Stomach (tissue), 9 donors: ENCODE measurements around the gene TRANK1. TPM values are rescaled to one million over a fixed set of nuclear protein-coding genes. Genes with fewer than 3 reads are reported as not detected.

Experiments used
- DNase-seq, 2 donors: peaks; one replicate each; pipeline versions ENCODE4 v3.0.0 to v3.0.0-alpha.2; 2013 to 2019
- H3K27ac ChIP-seq, 5 donors: fragments of 200-600 bp in 4 of 5; sonication (generic) in 4 of 5; one replicate each; pipeline ENCODE4 v1.5.1; 2013 to 2019; ENCODE audit warnings: mild to moderate bottlenecking in 1 of 5, moderate library complexity in 1 of 5
- H3K27me3 ChIP-seq, 3 donors: fragments of 200-600 bp; sonication (generic); one replicate each; pipeline ENCODE4 v1.5.1; 2017 to 2019; ENCODE audit warnings: mixed run types in 1 of 3
- H3K36me3 ChIP-seq, 4 donors: fragments of 200-600 bp; sonication (generic); 1 replicate in 3 of 4; 2 replicates in 1 of 4; pipeline ENCODE4 v1.5.1; 2016 to 2019
- H3K4me1 ChIP-seq, 4 donors: fragments of 200-600 bp; sonication (generic); one replicate each; pipeline ENCODE4 v1.5.1; 2016 to 2019
- H3K4me3 ChIP-seq, 4 donors: fragments of 200-600 bp; sonication (generic) in 3 of 4; one replicate each; pipeline ENCODE4 v1.5.1; 2016 to 2019; ENCODE audit warnings: mild to moderate bottlenecking in 1 of 4
- H3K9me3 ChIP-seq, 4 donors: fragments of 200-600 bp; sonication (generic); one replicate each; pipeline ENCODE4 v1.5.1; 2016 to 2019
- CTCF ChIP-seq, 7 experiments: fragments of 450-650 bp in 4 of 7; fragments of 200-600 bp in 3 of 7; sonication (generic) in 3 of 7; IDR thresholded peaks; one replicate each; pipeline ENCODE4 v1.5.1; 2016 to 2019; ENCODE audit warnings: antibody characterized with exemption in 7 of 7, control low read depth in 2 of 7, mild to moderate bottlenecking in 1 of 7
- EP300 ChIP-seq: sonication (generic); formaldehyde crosslinking; IDR thresholded peaks from one replicate; pipeline ENCODE4 v1.6.1; 2017; ENCODE audit warnings: antibody characterized with exemption
- POLR2A ChIP-seq, 4 donors: fragments of 450-650 bp; IDR thresholded peaks; one replicate each; pipeline ENCODE4 v1.6.1; 2016; ENCODE audit warnings: antibody characterized with exemption in 4 of 4, control low read depth in 2 of 4, mild to moderate bottlenecking in 1 of 4, moderate library complexity in 1 of 4
- POLR2AphosphoS5 ChIP-seq, 3 donors: sonication (generic); formaldehyde crosslinking; IDR thresholded peaks; one replicate each; pipeline ENCODE4 v1.6.1; 2016; ENCODE audit warnings: antibody characterized with exemption in 3 of 3
- WGBS, 5 donors: extraction: QIAGEN DNeasy Blood & Tissue Kit in 3 of 5; methylation state at CpG; one replicate each; pipeline versions ENCODE4 v1.1.5 to v1.1.7; 2013 to 2018; 5-methylcytosine and 5-hydroxymethylcytosine counted together
- intact Hi-C: fragments of 100-400 bp; cut with DNase I; formaldehyde crosslinking; loops from one replicate; pipeline ENCODE4 v1.15.1; 2023; ENCODE audit warnings: low total_unique reads
- polyA plus RNA-seq, 3 donors: library from polyadenylated mRNA; stranded (reverse); fragments of 200-250 nt; gene quantifications; one replicate each; pipeline ENCODE4 v1.2.3, GENCODE V29; 2013
- total RNA-seq, 5 donors: library from RNA; depleted of rRNA; stranded (reverse); fragments of >200 nt; gene quantifications; one replicate each; pipeline versions ENCODE4 v1.1.0 to v1.2.3, GENCODE V29; 2014 to 2016
- donor health status: healthy with polysubstance abuse.
- donor health status: Bipolar disorder and iron deficiency.
- donor health status: healthy.

TRANK1 gene
- total and polyA plus RNA-seq, 8 donors, result 1.2 to 27.2 (median 6.4) TPM

- H3K27ac ChIP-seq, result no peak overlapping the region
- no peak for TF ChIP-seq EP300
- TF ChIP-seq POLR2AphosphoS5 (IDR thresholded peaks at IDR 0.05), result no peak
- no peak for TF ChIP-seq CTCF (IDR thresholded peaks at IDR 0.05)
- no peak for TF ChIP-seq POLR2A (IDR thresholded peaks at IDR 0.05)
- peaks cover 0 to 14% (median 13%) of the 10 kb centered on the region in 4 donors for H3K9me3 ChIP-seq
- WGBS, 5 donors, result 62 to 70% (median 64%) methylated on average over 3 of the region's 3 CpGs
- no peaks in the 10 kb centered on the region for H3K4me1 ChIP-seq
- H3K27me3 ChIP-seq, result peaks cover 0 to 8% (median 0%) of the 10 kb centered on the region in 3 donors
- DNase-seq, result no peak
- no peaks in the 10 kb centered on the region for H3K36me3 ChIP-seq
- intact Hi-C loops, result no loop called here
- H3K4me3 ChIP-seq, result no peak overlapping the region
These were observed 144.2 kb downstream of the TRANK1 start for GRCh38 chr3:36800533-36801116.

- no peaks in the 10 kb centered on the region for H3K9me3 ChIP-seq
- no peak overlapping the region for H3K4me3 ChIP-seq
- DNase-seq, result no peak
- H3K36me3 ChIP-seq, result no peaks in the 10 kb centered on the region
- intact Hi-C loops, result no loop called here
- H3K4me1 ChIP-seq, result no peaks in the 10 kb centered on the region
- TF ChIP-seq EP300 (no peak), POLR2A (IDR thresholded peaks at IDR 0.05) (no peak), POLR2AphosphoS5 (IDR thresholded peaks at IDR 0.05) (no peak), CTCF (IDR thresholded peaks at IDR 0.05) (no peak)
- no peak overlapping the region for H3K27ac ChIP-seq
- H3K27me3 ChIP-seq, result no peaks in the 10 kb centered on the region
These were observed 148.0 kb downstream of the TRANK1 start for GRCh38 chr3:36796881-36797280.

GRCh38 chr3:36796161-36796560 is 148.7 kb downstream of the TRANK1 start:
- no peaks in the 10 kb centered on the region for H3K27me3 ChIP-seq
- intact Hi-C loops, result no loop called here
- no peaks in the 10 kb centered on the region for H3K4me1 ChIP-seq
- H3K36me3 ChIP-seq, result no peaks in the 10 kb centered on the region
- 59 to 71% (median 65%) methylated on average over 2 of the region's 2 CpGs for WGBS, 5 donors
- no peak for TF ChIP-seq CTCF (IDR thresholded peaks at IDR 0.05)
- TF ChIP-seq POLR2AphosphoS5 (IDR thresholded peaks at IDR 0.05), result no peak
- TF ChIP-seq POLR2A (IDR thresholded peaks at IDR 0.05), result no peak
- TF ChIP-seq EP300, result no peak
- DNase-seq, result peak in 1 of 2 donors; percentile 67
- no peak overlapping the region for H3K27ac ChIP-seq
- H3K4me3 ChIP-seq, result no peak overlapping the region
- no peaks in the 10 kb centered on the region for H3K9me3 ChIP-seq

GRCh38 chr3:36795622-36796021 is 149.2 kb downstream of the TRANK1 start:
- Histone ChIP-seq H3K4me3 (no peak overlapping the region), H3K36me3 (no peaks in the 10 kb centered on the region), H3K9me3 (no peaks in the 10 kb centered on the region), H3K27ac (no peak overlapping the region), H3K4me1 (no peaks in the 10 kb centered on the region), H3K27me3 (no peaks in the 10 kb centered on the region)
- no peak for DNase-seq
- intact Hi-C loops, result no loop called here
- WGBS, 5 donors, result 74 to 93% (median 86%) methylated on average over 1 of the region's 1 CpG
- TF ChIP-seq EP300 (no peak), POLR2AphosphoS5 (IDR thresholded peaks at IDR 0.05) (no peak), CTCF (IDR thresholded peaks at IDR 0.05) (no peak), POLR2A (IDR thresholded peaks at IDR 0.05) (no peak)
